ENCODE results near the gene PLCB3. TPM values are rescaled to one million over a fixed set of nuclear protein-coding genes. Genes with fewer than 3 reads are reported as not detected.

PLCB3 gene
- total RNA-seq, 2 experiments from 2014 or later: 19.7 TPM

Other genes starting within 250 kb of the PLCB3 start
- not detected for gene FLRT1, start 215.6 kb upstream of the PLCB3 start, total RNA-seq
- gene MACROD1, start 85.4 kb upstream of the PLCB3 start, total RNA-seq: 10 to 100 TPM; 14.4 to 14.6 TPM
- gene STIP1, start 65.4 kb upstream of the PLCB3 start, total RNA-seq: 100 to 1,000 TPM; 335 to 340 TPM
- 100 to 1,000 TPM; 261 to 281 TPM for gene FERMT3, start 44.8 kb upstream of the PLCB3 start, total RNA-seq
- 10 to 100 TPM; 37.8 to 44.8 TPM for gene TRPT1, start 25.3 kb upstream of the PLCB3 start, total RNA-seq
- gene NUDT22, start 25.3 kb upstream of the PLCB3 start, total RNA-seq: 10 to 100 TPM; 86.7 to 91.6 TPM
- 10 to 100 TPM; 38.0 to 41.3 TPM for gene DNAJC4, start 21.0 kb upstream of the PLCB3 start, total RNA-seq
- gene VEGFB, start 16.9 kb upstream of the PLCB3 start, total RNA-seq: 10 to 100 TPM; 81.5 to 87.8 TPM
- gene FKBP2, start 10.4 kb upstream of the PLCB3 start, total RNA-seq: 10 to 100 TPM; 26.9 to 33.0 TPM
- 100 to 1,000 TPM; 178 to 197 TPM for gene PPP1R14B, start 4.6 kb upstream of the PLCB3 start, total RNA-seq
- gene BAD, start 33.1 kb downstream of the PLCB3 start, total RNA-seq: 10 to 100 TPM; 38.3 to 43.9 TPM
- 10 to 100 TPM; 25.3 to 26.8 TPM for gene GPR137, start 34.3 kb downstream of the PLCB3 start, total RNA-seq
- gene KCNK4, start 39.8 kb downstream of the PLCB3 start, total RNA-seq: not detected
- gene CATSPERZ, start 48.8 kb downstream of the PLCB3 start, total RNA-seq: not detected
- gene ESRRA, start 54.0 kb downstream of the PLCB3 start, total RNA-seq: 10 to 100 TPM; 42.7 to 43.2 TPM
- 100 to 1,000 TPM; 154 to 165 TPM for gene TRMT112, start 66.0 kb downstream of the PLCB3 start, total RNA-seq
- gene PRDX5, start 66.6 kb downstream of the PLCB3 start, total RNA-seq: 100 to 1,000 TPM; 102 to 106 TPM
- gene CCDC88B, start 88.7 kb downstream of the PLCB3 start, total RNA-seq: 100 to 1,000 TPM; 127 TPM
- gene RPS6KA4, start 107.6 kb downstream of the PLCB3 start, total RNA-seq: 10 to 100 TPM; 39.0 to 42.3 TPM